H1 (cell line): ENCODE results near the gene CYRIA. TPM values are rescaled to one million over a fixed set of nuclear protein-coding genes. Genes with fewer than 3 reads are reported as not detected.

Experiments
- ATF3 ChIP-seq: IDR thresholded peaks from 2 replicates; pipeline ENCODE4 v1.6.1; 2011; ENCODE audit warnings: low read depth, mild to moderate bottlenecking, low read length; ENCODE audit not compliant: insufficient read depth
- CHD1 ChIP-seq: IDR thresholded peaks from 2 replicates; pipeline ENCODE4 v1.6.1; 2012; ENCODE audit warnings: low read depth, low read length, improper control_type of control experiment
- CHD2 ChIP-seq: IDR thresholded peaks from 2 replicates; pipeline ENCODE4 v1.6.1; 2012; ENCODE audit warnings: low read length, improper control_type of control experiment
- CHD7 ChIP-seq: fragments of 300-600 bp; sonication (generic); IDR thresholded peaks from 2 replicates; pipeline ENCODE4 v1.7.1; 2012; ENCODE audit warnings: low read length, moderate library complexity, mild to moderate bottlenecking, inconsistent platforms; ENCODE audit not compliant: insufficient replicate concordance
- CTCF ChIP-seq, 3 experiments: IDR thresholded peaks; 1 replicate in 2 of 3; 2 replicates in 1 of 3; pipeline versions ENCODE4 v1.5.1 to v1.6.1; 2011; ENCODE audit warnings: low read length in 3 of 3, mild to moderate bottlenecking in 3 of 3, inconsistent platforms in 2 of 3, low read depth in 1 of 3, moderate library complexity in 1 of 3; ENCODE audit not compliant: insufficient read depth in 1 of 3; ENCODE audit errors: control extremely low read depth in 1 of 3
- NANOG ChIP-seq: IDR thresholded peaks from 2 replicates; pipeline ENCODE4 v1.6.1; 2011; ENCODE audit warnings: low read length, low read depth, mild to moderate bottlenecking, inconsistent platforms; ENCODE audit not compliant: insufficient read depth, poor library complexity, severe bottlenecking
- RAD21 ChIP-seq, 2 experiments: IDR thresholded peaks in 1 of 2; conservative IDR thresholded peaks in 1 of 2; 2 replicates each; pipeline ENCODE4 v1.6.1; 2011; ENCODE audit warnings: low read depth in 2 of 2, low read length in 2 of 2, improper control_type of control experiment in 1 of 2, inconsistent platforms in 1 of 2, mild to moderate bottlenecking in 1 of 2, moderate library complexity in 1 of 2
- SUZ12 ChIP-seq: fragments of 200-600 bp; sonication (generic); IDR thresholded peaks from 2 replicates; pipeline ENCODE4 v1.6.1; 2012; ENCODE audit warnings: mild to moderate bottlenecking, inconsistent platforms, low read length, moderate library complexity, mixed read lengths
- polyA plus RNA-seq, 7 experiments: library from polyadenylated mRNA; depleted of rRNA in 3 of 7; stranded (reverse) in 5 of 7; unstranded in 2 of 7; fragments of >200 nt in 5 of 7; fragments of 200-250 nt in 2 of 7; gene quantifications; 1 replicate in 5 of 7; 2 replicates in 1 of 7; 4 replicates in 1 of 7; pipeline versions ENCODE4 v1.2.1 to v1.2.3, GENCODE V29; 2011 to 2013; ENCODE audit warnings: missing spikeins in 2 of 7, mixed read lengths in 2 of 7
- total RNA-seq: library from RNA; stranded (reverse); fragmentation: NEBNext Ultra II Directional; extraction: Animal tissue kit (Norgen Biotek cat#: 25700); gene quantifications from 2 replicates; pipeline ENCODE4 v1.2.1, GENCODE V29; 2021

Gene CYRIA
- total and polyA plus RNA-seq, 2 of the 8 experiments (the other 6 are each of a cell fraction or from before 2014, with no cell fraction given) = 1.5 to 9.8 TPM

- no peak for TF ChIP-seq CTCF (IDR thresholded peaks at IDR 0.05; ENCODE audit: control extremely low read depth in 1 of 3, insufficient read depth in 1 of 3, low read depth in 1 of 3, low read length in 3 of 3)
- no peak for TF ChIP-seq ATF3
- no peak for TF ChIP-seq CHD7
- TF ChIP-seq NANOG = no peak
- no peak for TF ChIP-seq CHD2
- no peak for TF ChIP-seq SUZ12
- TF ChIP-seq RAD21 (IDR thresholded peaks at IDR 0.05 in 1 of 2, conservative IDR thresholded peaks at IDR 0.05 in 1 of 2; ENCODE audit: low read depth in 2 of 2, low read length in 2 of 2) = no peak
- no peak for TF ChIP-seq CHD1
These were observed 35.2 kb downstream of the CYRIA start (continued) for GRCh38 chr2:16630463-16630862.
